MM.1S (cell line): ENCODE results near the gene PPP1CC.
A peak's percentile ranks its signal among the peaks of the same experiment; 100 is the strongest.

Experiments used
- DNase-seq: peaks from one replicate; pipeline ENCODE4 v3.0.0-alpha.2; 2015
- H2AFZ ChIP-seq: fragments of 300-600 bp; sonication (generic); 2 replicates; pipeline ENCODE4 v1.6.0; 2016; ENCODE audit warnings: antibody characterized with exemption, low read length
- H3F3A ChIP-seq: fragments of 300-600 bp; sonication (generic); 2 replicates; pipeline ENCODE4 v1.6.1; 2016; ENCODE audit warnings: mild to moderate bottlenecking, antibody characterized with exemption, low read length, moderate library complexity, mixed read lengths; ENCODE audit not compliant: insufficient read depth
- H3K27ac ChIP-seq: fragments of 300-600 bp; sonication (generic); 2 replicates; pipeline ENCODE4 v1.5.1; 2016; ENCODE audit warnings: mild to moderate bottlenecking, low read length
- H3K27me3 ChIP-seq: fragments of 300-600 bp; sonication (generic); replicated peaks from 2 replicates; pipeline ENCODE4 v1.6.0; 2016; ENCODE audit warnings: low read length; ENCODE audit not compliant: insufficient read depth
- H3K36me3 ChIP-seq: fragments of 300-600 bp; sonication (generic); replicated peaks from 2 replicates; pipeline ENCODE4 v1.6.1; 2016; ENCODE audit warnings: mild to moderate bottlenecking, low read length, mixed read lengths; ENCODE audit not compliant: insufficient read depth
- H3K4me1 ChIP-seq: fragments of 300-600 bp; sonication (generic); 2 replicates; pipeline ENCODE4 v1.6.1; 2016; ENCODE audit warnings: low read length, mixed read lengths
- H3K4me2 ChIP-seq: fragments of 300-600 bp; sonication (generic); 2 replicates; pipeline ENCODE4 v1.6.0; 2016; ENCODE audit warnings: low read depth, low read length
- H3K4me3 ChIP-seq: fragments of 300-600 bp; sonication (generic); 2 replicates; pipeline ENCODE4 v1.5.1; 2016; ENCODE audit warnings: low read length, mixed read lengths
- H3K79me2 ChIP-seq: fragments of 300-600 bp; sonication (generic); 2 replicates; pipeline ENCODE4 v1.6.1; 2016; ENCODE audit warnings: mixed run types, low read length, mixed read lengths
- H3K9ac ChIP-seq: fragments of 300-600 bp; sonication (generic); 2 replicates; pipeline ENCODE4 v1.6.1; 2016; ENCODE audit warnings: low read length, mixed read lengths
- H3K9me2 ChIP-seq: fragments of 300-600 bp; sonication (generic); replicated peaks from 2 replicates; pipeline ENCODE4 v1.6.1; 2016; ENCODE audit warnings: mild to moderate bottlenecking, low read length, mixed read lengths; ENCODE audit not compliant: insufficient read depth
- H3K9me3 ChIP-seq: fragments of 300-600 bp; sonication (generic); replicated peaks from 2 replicates; pipeline ENCODE4 v1.6.1; 2016; ENCODE audit warnings: mild to moderate bottlenecking, low read length, mixed read lengths; ENCODE audit not compliant: insufficient read depth
- H4K20me1 ChIP-seq: fragments of 300-600 bp; sonication (generic); 2 replicates; pipeline ENCODE4 v1.6.1; 2016; ENCODE audit warnings: mild to moderate bottlenecking, low read length, moderate library complexity, mixed read lengths; ENCODE audit not compliant: insufficient read depth
- CTCF ChIP-seq: fragments of 300-600 bp; sonication (generic); IDR thresholded peaks from 2 replicates; pipeline ENCODE4 v1.5.1; 2016; ENCODE audit warnings: antibody characterized with exemption, low read length, mixed read lengths
- EZH2 ChIP-seq: fragments of 300-600 bp; sonication (generic); optimal IDR thresholded peaks from 2 replicates; pipeline ENCODE3; 2017; ENCODE audit warnings: low read depth, mild to moderate bottlenecking, antibody characterized with exemption, low read length, mixed read lengths
- EZH2phosphoT487 ChIP-seq: fragments of 300-600 bp; sonication (generic); IDR thresholded peaks from 2 replicates; pipeline ENCODE4 v1.6.1; 2018; ENCODE audit warnings: antibody characterized with exemption, low read length

PPP1CC gene

GRCh38 chr12:110708917-110709316 is 33.8 kb downstream of the PPP1CC start:
- no peaks in the 10 kb centered on the region for H3K9me2 ChIP-seq
- H3K4me2 ChIP-seq = no peak overlapping the region
- H3K4me3 ChIP-seq = no peak overlapping the region
- H3K27ac ChIP-seq = no peak overlapping the region
- no peak for DNase-seq
- H3K36me3 ChIP-seq = no peaks in the 10 kb centered on the region
- H3K79me2 ChIP-seq = no peaks in the 10 kb centered on the region
- no peaks in the 10 kb centered on the region for H3K9me3 ChIP-seq
- TF ChIP-seq EZH2phosphoT487 (no peak), EZH2 (no peak), CTCF (no peak)
- H3K4me1 ChIP-seq = no peaks in the 10 kb centered on the region
- no peaks in the 10 kb centered on the region for H3F3A ChIP-seq
- H2AFZ ChIP-seq = no peak overlapping the region
- H4K20me1 ChIP-seq = no peaks in the 10 kb centered on the region
- H3K27me3 ChIP-seq = no peaks in the 10 kb centered on the region
- no peak overlapping the region for H3K9ac ChIP-seq

- H3K4me1 ChIP-seq = no peaks in the 10 kb centered on the region
- H3K27ac ChIP-seq = no peak overlapping the region
- no peaks in the 10 kb centered on the region for H3K9me3 ChIP-seq
- no peaks in the 10 kb centered on the region for H3K27me3 ChIP-seq
- no peak overlapping the region for H2AFZ ChIP-seq
- no peak for DNase-seq
- TF ChIP-seq CTCF = no peak
- no peak for TF ChIP-seq EZH2
- no peak for TF ChIP-seq EZH2phosphoT487
- no peak overlapping the region for H3K4me2 ChIP-seq
- H3K9me2 ChIP-seq = no peaks in the 10 kb centered on the region
- H3K36me3 ChIP-seq = no peaks in the 10 kb centered on the region
- H3F3A ChIP-seq = no peaks in the 10 kb centered on the region
- no peak overlapping the region for H3K4me3 ChIP-seq
- no peak overlapping the region for H3K9ac ChIP-seq
- no peaks in the 10 kb centered on the region for H3K79me2 ChIP-seq
- H4K20me1 ChIP-seq = no peaks in the 10 kb centered on the region
Measured at GRCh38 chr12:110705309-110705708, 37.4 kb downstream of the PPP1CC start.

- Histone ChIP-seq H3K9me2 (no peaks in the 10 kb centered on the region), H3K36me3 (no peaks in the 10 kb centered on the region), H2AFZ (no peak overlapping the region), H3K27me3 (no peaks in the 10 kb centered on the region), H3K4me1 (no peaks in the 10 kb centered on the region), H3F3A (no peaks in the 10 kb centered on the region), H3K79me2 (no peaks in the 10 kb centered on the region), H4K20me1 (no peaks in the 10 kb centered on the region), H3K4me3 (no peak overlapping the region), H3K9ac (no peak overlapping the region), H3K4me2 (no peak overlapping the region), H3K27ac (no peak overlapping the region), H3K9me3 (no peaks in the 10 kb centered on the region)
- no peak for TF ChIP-seq EZH2phosphoT487
- no peak for TF ChIP-seq EZH2
- TF ChIP-seq CTCF = peak; percentile 42
- peak; percentile 33 for DNase-seq
Measured at GRCh38 chr12:110704750-110705149, 37.9 kb downstream of the PPP1CC start.
